HUES48 (cell line): Measurements from ENCODE around the gene UBL3.

Source experiments
- H3K27ac ChIP-seq: one replicate; pipeline ENCODE4 v1.7.0; 2013; ENCODE audit warnings: low read depth, low read length, inconsistent platforms
- H3K27me3 ChIP-seq: 2 replicates; pipeline ENCODE4 v1.6.1; 2013; ENCODE audit warnings: mild to moderate bottlenecking, low read length; ENCODE audit not compliant: control insufficient read depth, insufficient read depth
- H3K36me3 ChIP-seq: 2 replicates; pipeline ENCODE4 v1.6.1; 2013; ENCODE audit warnings: low read length; ENCODE audit not compliant: control insufficient read depth, insufficient read depth
- H3K4me1 ChIP-seq: 2 replicates; pipeline ENCODE4 v1.6.1; 2013; ENCODE audit warnings: mild to moderate bottlenecking, low read length; ENCODE audit not compliant: control insufficient read depth, insufficient read depth
- H3K4me3 ChIP-seq: 2 replicates; pipeline ENCODE4 v1.5.1; 2013; ENCODE audit warnings: mild to moderate bottlenecking, low read depth, low read length
- H3K9ac ChIP-seq: 2 replicates; pipeline ENCODE4 v1.6.1; 2013; ENCODE audit warnings: mild to moderate bottlenecking, low read depth, low read length, moderate library complexity
- H3K9me3 ChIP-seq: 2 replicates; pipeline ENCODE4 v1.6.1; 2013; ENCODE audit warnings: low read length; ENCODE audit not compliant: control insufficient read depth, insufficient read depth

Gene UBL3

DNA sequence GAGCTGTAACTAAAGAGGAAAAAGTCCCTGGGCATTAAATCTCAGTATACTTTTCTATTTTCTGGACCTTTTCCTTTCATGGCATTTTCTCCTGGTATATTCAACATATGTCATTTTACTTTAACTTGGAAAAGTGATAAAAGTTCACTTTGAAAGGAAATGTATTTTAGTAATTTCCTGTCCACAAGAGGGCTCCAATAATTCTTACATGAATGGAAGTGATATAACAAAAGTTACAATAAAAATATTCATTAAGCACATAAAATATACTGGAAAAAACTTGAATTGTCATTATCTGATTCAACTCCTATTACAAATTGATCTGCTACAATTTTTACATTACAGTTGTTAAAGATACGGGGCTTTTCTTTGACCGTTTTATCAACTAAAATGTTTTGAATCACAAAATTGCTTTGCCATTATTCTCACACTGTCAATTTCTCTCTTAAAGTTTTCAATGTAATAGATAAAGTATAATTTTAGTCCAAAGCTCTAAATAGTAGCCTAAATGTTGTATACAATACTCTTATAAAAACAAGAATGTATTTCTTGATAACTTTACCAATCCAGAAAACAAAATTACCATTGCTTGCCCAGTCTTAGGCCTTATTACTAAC is 4.9 kb downstream of the UBL3 start:
- Histone ChIP-seq H3K9me3 (no peaks in the 10 kb centered on the region), H3K27me3 (no peaks in the 10 kb centered on the region), H3K9ac (no peak overlapping the region), H3K27ac (no peak overlapping the region), H3K36me3 (no peaks in the 10 kb centered on the region), H3K4me3 (no peak overlapping the region), H3K4me1 (peaks cover 68% of the 10 kb centered on the region)

DNA sequence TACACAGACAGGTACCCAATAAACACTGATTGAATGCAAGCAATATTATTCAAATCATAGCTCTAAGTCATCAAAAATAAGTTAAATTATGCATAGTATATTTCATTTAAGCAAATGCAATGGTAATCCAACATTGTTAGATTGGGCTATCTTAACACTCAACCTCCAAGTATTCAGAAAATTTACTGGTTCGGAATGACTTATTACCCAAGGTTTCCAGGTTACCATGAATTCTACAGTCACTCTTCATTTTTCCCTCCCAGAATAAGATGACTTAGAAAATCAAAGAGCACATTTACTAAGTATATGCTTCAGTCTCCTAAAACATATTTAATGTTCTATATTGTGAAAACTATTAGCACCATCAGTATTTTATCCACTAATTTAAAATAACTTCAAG is 6.0 kb downstream of the UBL3 start:
- peaks cover 75% of the 10 kb centered on the region for H3K4me1 ChIP-seq

DNA sequence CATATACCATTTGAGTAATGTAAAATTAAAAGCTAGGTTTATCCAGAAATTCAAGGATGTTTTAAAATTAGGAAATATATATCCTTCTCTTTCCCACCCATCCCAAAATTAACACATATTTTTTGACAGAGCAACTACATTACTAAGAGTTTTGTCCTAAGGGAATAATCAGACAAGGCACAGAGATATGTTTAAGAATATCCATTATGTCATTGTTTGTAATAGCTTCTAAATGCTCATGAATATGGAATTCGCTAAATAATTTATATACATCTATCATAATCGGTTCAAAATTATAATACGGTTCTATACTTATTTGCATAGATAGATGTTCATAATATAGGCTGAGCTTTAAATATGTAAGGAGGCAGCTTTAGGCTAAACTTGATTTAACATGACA is 9.8 kb downstream of the UBL3 start:
- H3K9me3 ChIP-seq = no peaks in the 10 kb centered on the region
- peaks cover 63% of the 10 kb centered on the region for H3K4me1 ChIP-seq
- H3K9ac ChIP-seq = no peak overlapping the region
- no peaks in the 10 kb centered on the region for H3K27me3 ChIP-seq
- H3K36me3 ChIP-seq = no peaks in the 10 kb centered on the region
- H3K4me3 ChIP-seq = peak overlapping the region; percentile 20; the same call in 1 of the 2 replicates
- peak overlapping the region; percentile 88 for H3K27ac ChIP-seq

More for the DNA sequence above, 6.0 kb downstream of the UBL3 start:
- no peaks in the 10 kb centered on the region for H3K9me3 ChIP-seq
- H3K27ac ChIP-seq = no peak overlapping the region
- no peak overlapping the region for H3K9ac ChIP-seq
- H3K36me3 ChIP-seq = no peaks in the 10 kb centered on the region
- H3K4me3 ChIP-seq = no peak overlapping the region
- H3K27me3 ChIP-seq = no peaks in the 10 kb centered on the region

DNA sequence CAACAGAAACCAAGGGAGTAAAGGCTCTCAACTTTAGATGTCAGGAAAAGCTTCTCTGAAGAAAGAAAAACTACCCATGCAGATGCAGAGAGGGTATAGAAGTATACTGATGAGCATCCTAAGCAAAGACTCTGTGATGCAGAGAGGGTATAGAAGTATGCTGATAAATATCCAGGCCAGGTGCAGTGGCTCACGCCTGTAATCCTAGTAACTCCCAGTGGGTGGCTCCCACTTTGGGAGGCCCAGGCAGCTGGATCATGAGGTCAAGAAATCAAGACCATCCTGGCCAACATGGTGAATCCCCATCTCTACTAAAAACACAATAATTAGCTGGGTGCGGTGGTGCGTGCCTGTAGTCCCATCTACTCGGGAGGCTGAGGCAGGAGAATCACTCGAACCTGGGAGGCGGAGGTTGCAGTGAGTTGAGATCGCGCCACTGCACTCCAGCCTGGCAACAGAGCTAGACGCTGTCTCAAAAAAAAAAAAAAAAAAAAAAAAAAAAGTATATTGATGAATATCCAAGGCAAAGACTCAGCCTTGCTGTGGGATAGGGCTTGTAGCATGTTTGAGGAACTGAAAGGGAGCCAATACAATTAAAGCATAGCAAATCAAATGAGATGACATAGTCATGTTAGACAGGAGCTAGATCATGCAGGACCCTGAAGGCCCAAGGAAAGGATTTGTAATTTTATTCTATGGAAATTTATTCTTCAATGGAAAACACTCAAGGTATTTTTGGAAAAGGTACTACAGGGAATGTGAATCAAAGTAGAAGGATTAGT is 14.9 kb downstream of the UBL3 start:
- Histone ChIP-seq H3K4me3 (no peak overlapping the region), H3K36me3 (no peaks in the 10 kb centered on the region), H3K9me3 (no peaks in the 10 kb centered on the region), H3K4me1 (peaks cover 23% of the 10 kb centered on the region), H3K9ac (no peak overlapping the region), H3K27ac (no peak overlapping the region), H3K27me3 (no peaks in the 10 kb centered on the region)

DNA sequence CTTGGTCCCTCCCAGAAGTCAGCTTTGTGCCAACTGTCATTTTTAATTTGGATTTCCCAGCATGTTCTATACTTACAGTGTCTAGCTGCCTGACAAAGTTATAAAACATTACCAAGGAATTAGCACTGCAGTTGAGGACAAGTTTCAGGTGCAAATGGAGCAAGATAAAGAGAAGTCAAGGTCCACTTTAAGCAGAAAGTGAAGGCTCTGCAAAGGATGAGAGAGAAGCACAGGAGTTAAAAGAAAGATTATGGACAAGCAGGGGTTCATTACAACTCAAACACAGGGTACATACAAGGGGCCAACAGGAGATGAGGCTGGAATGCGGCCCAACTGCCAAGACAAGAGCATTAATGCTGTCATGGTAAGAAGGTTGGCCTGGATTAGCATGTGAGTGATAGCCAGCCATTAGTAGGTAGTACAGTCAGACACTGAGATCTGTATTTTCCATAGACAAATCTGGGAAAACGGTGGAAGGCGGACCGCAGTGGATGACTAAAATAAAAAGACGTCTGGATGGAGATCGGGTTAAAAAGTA is 17.6 kb downstream of the UBL3 start:
- no peaks in the 10 kb centered on the region for H3K27me3 ChIP-seq
- H3K36me3 ChIP-seq = no peaks in the 10 kb centered on the region
- H3K9ac ChIP-seq = no peak overlapping the region
- H3K4me3 ChIP-seq = no peak overlapping the region
- H3K27ac ChIP-seq = no peak overlapping the region
- peaks cover 6% of the 10 kb centered on the region; the same call in 1 of the 2 replicates for H3K9me3 ChIP-seq
- H3K4me1 ChIP-seq = peaks cover 12% of the 10 kb centered on the region

DNA sequence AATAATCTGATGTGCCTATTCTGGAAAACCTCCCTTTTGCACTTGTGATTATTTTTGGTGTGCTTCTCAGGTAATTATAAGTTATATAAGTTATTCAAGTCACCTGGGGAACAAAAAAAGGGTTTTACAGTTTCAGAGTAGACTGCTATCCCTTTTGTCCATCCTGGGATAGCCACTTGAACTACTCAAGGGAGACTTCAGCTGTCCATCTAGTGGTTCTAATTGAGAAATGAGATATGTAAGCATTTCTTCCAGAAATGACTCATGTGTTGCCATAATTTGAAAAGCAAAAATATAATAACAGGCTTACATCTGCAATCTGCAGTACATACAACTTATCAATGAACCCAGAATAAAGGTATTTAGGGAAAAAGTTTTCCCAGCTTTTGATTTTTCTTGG is 20.4 kb downstream of the UBL3 start:
- H3K9ac ChIP-seq = no peak overlapping the region
- no peak overlapping the region for H3K4me3 ChIP-seq
- 0 out of 2 replicates have a peak, but pooled peaks cover 4% of the 10 kb centered on the region for H3K4me1 ChIP-seq
- H3K9me3 ChIP-seq = peaks cover 6% of the 10 kb centered on the region; the same call in 1 of the 2 replicates
- H3K36me3 ChIP-seq = no peaks in the 10 kb centered on the region
- no peaks in the 10 kb centered on the region for H3K27me3 ChIP-seq
- no peak overlapping the region for H3K27ac ChIP-seq

DNA sequence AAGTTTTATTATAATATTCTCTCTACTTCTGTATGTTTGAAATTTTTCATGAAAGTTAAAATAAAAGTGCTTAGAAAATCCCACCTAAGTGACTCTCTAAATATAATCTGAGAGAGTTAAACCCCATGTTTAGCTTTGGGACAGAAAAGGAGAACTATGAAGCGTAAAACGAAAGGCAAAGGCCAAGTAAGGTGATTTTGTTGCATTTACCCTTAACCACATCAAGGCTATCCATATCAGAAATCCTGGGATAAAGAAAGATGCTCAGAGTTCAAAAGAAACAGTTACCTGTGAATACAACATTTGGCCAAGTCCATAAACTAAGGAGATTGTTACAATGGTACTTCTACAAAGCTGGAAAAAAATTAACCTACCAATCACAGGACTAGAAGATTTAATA is 31.3 kb downstream of the UBL3 start:
- H3K9ac ChIP-seq = no peak overlapping the region
- no peaks in the 10 kb centered on the region for H3K36me3 ChIP-seq
- H3K4me3 ChIP-seq = no peak overlapping the region
- no peaks in the 10 kb centered on the region for H3K9me3 ChIP-seq
- H3K27me3 ChIP-seq = no peaks in the 10 kb centered on the region
- peaks cover 18% of the 10 kb centered on the region for H3K4me1 ChIP-seq
- H3K27ac ChIP-seq = no peak overlapping the region

DNA sequence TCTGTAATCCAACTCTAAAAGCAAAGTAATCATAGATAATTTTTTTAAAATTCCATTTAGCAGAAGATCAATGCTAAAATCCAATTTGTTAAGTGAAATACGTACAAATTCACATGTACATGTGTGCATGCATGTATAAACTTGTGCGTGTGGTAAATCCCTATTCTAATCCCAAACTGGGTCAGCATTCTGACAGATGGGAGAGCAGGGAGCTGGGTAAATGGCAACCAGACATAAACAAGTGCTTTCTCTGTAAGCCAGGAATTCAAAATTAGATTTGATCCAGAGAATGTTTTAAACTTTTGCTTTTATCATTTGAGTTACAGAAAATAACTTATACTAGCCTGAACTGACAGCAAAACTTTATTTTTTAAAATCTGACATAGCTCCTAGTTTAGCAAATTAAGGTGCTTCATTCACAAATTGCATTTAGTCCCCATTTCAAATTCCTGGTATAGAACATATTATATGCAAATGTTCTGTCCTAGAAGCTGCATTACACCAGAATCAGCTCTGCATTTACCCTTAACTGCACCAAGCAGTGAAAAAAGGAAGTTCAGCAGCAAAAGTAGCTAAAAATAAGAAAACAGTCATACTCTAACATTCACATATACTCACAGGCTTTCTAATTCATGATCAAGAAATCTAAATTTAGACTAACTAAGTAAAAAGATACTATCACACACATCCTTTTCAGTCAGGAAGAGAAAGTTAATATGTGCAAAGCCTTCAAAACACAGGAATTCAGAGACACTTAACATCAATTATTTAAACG is 32.6 kb downstream of the UBL3 start:
- Histone ChIP-seq H3K9me3 (no peaks in the 10 kb centered on the region), H3K4me3 (no peak overlapping the region), H3K9ac (no peak overlapping the region), H3K27ac (no peak overlapping the region), H3K27me3 (no peaks in the 10 kb centered on the region), H3K36me3 (no peaks in the 10 kb centered on the region), H3K4me1 (peaks cover 21% of the 10 kb centered on the region)

DNA sequence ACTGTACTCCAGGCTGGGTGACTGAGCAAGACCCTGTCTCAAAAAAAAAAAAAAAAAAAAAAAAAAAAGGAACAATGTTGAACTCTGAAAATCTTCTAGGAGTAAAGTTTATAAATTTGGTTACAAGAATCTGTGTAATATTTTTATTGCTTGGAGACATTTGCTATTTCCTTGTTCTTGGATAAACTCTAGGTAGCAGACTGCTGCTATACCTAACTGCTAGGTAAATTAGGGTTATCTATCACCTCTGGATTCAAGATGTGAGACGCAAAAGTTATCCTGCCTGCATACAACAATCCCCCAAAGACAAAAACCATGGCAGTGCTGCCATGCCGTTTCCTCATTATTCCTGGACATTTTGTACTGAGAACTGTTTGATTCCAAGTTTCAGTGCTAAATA is 33.7 kb downstream of the UBL3 start:
- peaks cover 21% of the 10 kb centered on the region for H3K4me1 ChIP-seq
- no peak overlapping the region for H3K27ac ChIP-seq
- H3K9ac ChIP-seq = no peak overlapping the region
- H3K4me3 ChIP-seq = no peak overlapping the region
- H3K27me3 ChIP-seq = no peaks in the 10 kb centered on the region
- H3K36me3 ChIP-seq = no peaks in the 10 kb centered on the region
- no peaks in the 10 kb centered on the region for H3K9me3 ChIP-seq

DNA sequence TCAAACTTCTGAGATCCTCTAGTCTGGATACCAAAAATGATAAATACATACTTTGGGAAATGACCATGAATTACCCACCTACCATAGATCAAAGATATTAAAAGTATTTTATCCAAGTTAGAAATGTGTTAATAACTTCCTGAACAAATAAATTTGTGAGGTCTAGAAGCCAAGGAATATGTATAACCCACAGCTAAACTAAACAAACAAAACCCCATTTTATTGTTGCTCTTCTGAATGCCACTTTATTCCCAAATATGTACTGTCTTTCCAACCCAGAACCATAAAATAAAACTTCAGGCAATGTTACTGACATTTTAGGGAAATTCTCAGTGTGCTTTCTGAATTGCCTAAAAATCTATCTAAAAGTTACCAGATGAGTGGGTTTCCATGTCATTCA is 35.1 kb downstream of the UBL3 start:
- H3K9me3 ChIP-seq = no peaks in the 10 kb centered on the region

More for the DNA sequence above, 35.1 kb downstream of the UBL3 start:
- no peak overlapping the region for H3K4me3 ChIP-seq
- H3K9ac ChIP-seq = no peak overlapping the region
- no peaks in the 10 kb centered on the region for H3K36me3 ChIP-seq
- H3K27ac ChIP-seq = no peak overlapping the region
- peaks cover 21% of the 10 kb centered on the region for H3K4me1 ChIP-seq
- H3K27me3 ChIP-seq = no peaks in the 10 kb centered on the region
